GM18868 (cell line): ENCODE data around the gene ANKRD26.

Source experiments
- ATAC-seq: cut with Tn5 transposase; IDR thresholded peaks from one replicate; pipeline ENCODE4 v1.9.1; 2021; ENCODE audit warnings: mild to moderate bottlenecking, moderate library complexity; ENCODE audit not compliant: unreplicated experiment

ANKRD26 gene

GRCh38 chr10:27022048-27022447 is 78.2 kb downstream of the ANKRD26 start:
- no peak for ATAC-seq

- no peak for ATAC-seq
Observed at GRCh38 chr10:27020243-27020642, 80.1 kb downstream of the ANKRD26 start.

GRCh38 chr10:27019827-27020226 is 80.5 kb downstream of the ANKRD26 start:
- no peak for ATAC-seq

GRCh38 chr10:26997610-26998009 is 102.7 kb downstream of the ANKRD26 start:
- no peak for ATAC-seq

GRCh38 chr10:26994743-26995142 is 105.6 kb downstream of the ANKRD26 start:
- no peak for ATAC-seq

GRCh38 chr10:26987851-26988250 is 112.4 kb downstream of the ANKRD26 start:
- no peak for ATAC-seq

GRCh38 chr10:26983156-26983555 is 117.1 kb downstream of the ANKRD26 start:
- no peak for ATAC-seq

GRCh38 chr10:26982058-26982457 is 118.2 kb downstream of the ANKRD26 start:
- ATAC-seq: no peak

GRCh38 chr10:26981232-26981824 is 119.0 kb downstream of the ANKRD26 start:
- no peak for ATAC-seq

GRCh38 chr10:26978519-26978918 is 121.8 kb downstream of the ANKRD26 start:
- ATAC-seq: no peak

- ATAC-seq: no peak
Observed at GRCh38 chr10:26977635-26978034, 122.7 kb downstream of the ANKRD26 start.

GRCh38 chr10:26970667-26971066 is 129.6 kb downstream of the ANKRD26 start:
- peak; percentile 56 for ATAC-seq

- peak; percentile 86 for ATAC-seq
Observed at GRCh38 chr10:26969145-26969926, 131.0 kb downstream of the ANKRD26 start.

GRCh38 chr10:26962835-26963234 is 137.5 kb downstream of the ANKRD26 start:
- ATAC-seq: no peak

GRCh38 chr10:26960308-26960707 is 140.0 kb downstream of the ANKRD26 start:
- no peak for ATAC-seq

- no peak for ATAC-seq
Observed at GRCh38 chr10:26959841-26960240, 140.5 kb downstream of the ANKRD26 start.
